Small intestine (tissue), 7 donors: ENCODE results near the gene HOXA6. TPM values are rescaled to one million over a fixed set of nuclear protein-coding genes. Genes with fewer than 3 reads are reported as not detected.
A peak's percentile ranks its signal among the peaks of the same experiment; 100 is the strongest.

Experiments
- DNase-seq, 2 donors: peaks; one replicate each; pipeline versions ENCODE4 v3.0.0 to v3.0.0-alpha.2; 2013
- FAIRE-seq: peaks from 2 replicates; lab custom pipeline; 2012; peaks lifted over from hg19 to GRCh38; lab: Jason Lieb, UNC
- H3K27ac ChIP-seq, 3 donors: one replicate each; pipeline ENCODE4 v1.5.1; 2013; ENCODE audit warnings: low read length in 2 of 3, mild to moderate bottlenecking in 2 of 3, control low read depth in 1 of 3, inconsistent platforms in 1 of 3, low read depth in 1 of 3, moderate library complexity in 1 of 3
- H3K27me3 ChIP-seq, 3 donors: one replicate each; pipeline ENCODE4 v1.6.1; 2013; ENCODE audit warnings: low read length in 3 of 3, inconsistent platforms in 1 of 3; ENCODE audit not compliant: control insufficient read depth in 3 of 3, insufficient read depth in 3 of 3
- H3K36me3 ChIP-seq, 3 donors: one replicate each; pipeline ENCODE4 v1.6.1; 2013; ENCODE audit warnings: low read length in 3 of 3, inconsistent platforms in 1 of 3, low read depth in 1 of 3, mild to moderate bottlenecking in 1 of 3, moderate library complexity in 1 of 3; ENCODE audit not compliant: control insufficient read depth in 3 of 3, insufficient read depth in 2 of 3
- H3K4me1 ChIP-seq, 3 donors: one replicate each; pipeline ENCODE4 v1.6.1; 2013; ENCODE audit warnings: low read length in 2 of 3, inconsistent platforms in 1 of 3, low read depth in 1 of 3, mild to moderate bottlenecking in 1 of 3, moderate library complexity in 1 of 3; ENCODE audit not compliant: control insufficient read depth in 3 of 3, insufficient read depth in 2 of 3
- H3K4me3 ChIP-seq, 3 donors: one replicate each; pipeline ENCODE4 v1.5.1; 2013; ENCODE audit warnings: low read length in 3 of 3, control low read depth in 1 of 3, inconsistent platforms in 1 of 3, low read depth in 1 of 3, mild to moderate bottlenecking in 1 of 3, moderate library complexity in 1 of 3
- H3K9me3 ChIP-seq, 2 donors: one replicate each; pipeline ENCODE4 v1.6.1; 2013; ENCODE audit warnings: low read depth in 1 of 2, low read length in 1 of 2; ENCODE audit not compliant: control insufficient read depth in 2 of 2, insufficient read depth in 1 of 2
- WGBS, 3 donors: extraction: QIAGEN DNeasy Blood & Tissue Kit; methylation state at CpG; one replicate each; pipeline ENCODE4 v1.1.7; 2013; 5-methylcytosine and 5-hydroxymethylcytosine counted together
- polyA plus RNA-seq, 4 donors: library from polyadenylated mRNA; stranded (reverse) in 3 of 4; unstranded in 1 of 4; fragments of 200-250 nt in 3 of 4; fragments of 120-200 nt in 1 of 4; gene quantifications; one replicate each; pipeline versions ENCODE4 v1.2.1 to v1.2.3, GENCODE V29; 2013
- donor health status: healthy with polysubstance abuse.
- donor health status: control.
- donor health status: control.
- donor health status: Bipolar disorder and iron deficiency.
- donor health status: healthy.

The HOXA6 gene
- polyA plus RNA-seq, 4 donors, result 0.46 to 29.7 (median 0.81) TPM; not detected in 1

DNA sequence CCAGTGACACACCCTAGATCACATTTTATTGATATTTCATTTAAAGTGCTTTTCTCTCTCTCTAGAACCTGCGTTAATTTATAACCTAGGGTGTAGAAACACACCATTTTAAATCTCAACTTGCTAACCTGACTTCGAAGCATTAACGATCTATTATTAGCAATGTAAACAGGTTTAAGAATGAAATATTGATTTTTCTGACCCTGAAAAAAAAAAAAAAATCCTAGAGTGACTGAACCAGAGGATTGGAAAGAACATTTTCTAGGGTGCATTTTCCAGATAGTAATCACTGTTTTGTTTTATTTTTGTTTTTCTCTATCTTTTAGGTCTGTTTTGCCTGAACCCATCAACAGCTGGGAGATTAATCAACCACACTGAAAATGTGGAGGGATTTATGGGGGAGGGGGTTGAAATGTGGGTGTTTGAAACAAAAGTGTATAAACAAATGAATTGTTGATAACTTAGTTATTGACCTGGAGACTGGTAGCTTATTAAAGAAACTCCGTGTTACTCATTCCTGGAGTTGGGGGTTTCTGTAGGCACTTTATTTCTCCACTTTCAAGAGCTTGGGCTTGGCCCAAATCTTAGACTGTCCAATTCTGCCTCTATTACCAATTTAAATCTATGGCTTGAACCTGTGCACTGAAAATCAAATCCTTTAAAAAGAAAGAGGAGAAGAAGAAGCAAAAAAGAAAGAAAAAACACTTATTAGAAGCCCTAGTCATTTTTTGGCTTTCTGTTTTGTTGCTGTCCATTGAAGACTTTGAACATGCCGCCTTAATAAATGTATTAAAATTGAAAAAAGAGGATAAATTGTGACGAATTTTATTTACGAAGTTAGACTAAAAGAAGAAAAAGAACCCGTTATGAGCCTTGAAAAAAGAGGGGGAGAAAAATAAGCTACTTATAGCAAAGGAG lies 47.9 kb downstream of the HOXA6 start:
- Histone ChIP-seq H3K27me3 (peaks cover 12 to 91% (median 12%) of the 10 kb centered on the region in 3 donors), H3K9me3 (no peaks in the 10 kb centered on the region), H3K36me3 (peaks cover 0 to 12% (median 0%) of the 10 kb centered on the region in 3 donors), H3K4me1 (peaks cover 2 to 13% (median 2%) of the 10 kb centered on the region in 3 donors), H3K27ac (peak overlapping the region in 2 of 3 donors; percentile 82 to 84), H3K4me3 (peak overlapping the region in 1 of 3 donors; percentile 81)
- FAIRE-seq (no peak), DNase-seq (peak in 1 of 2 donors; percentile 30)
- 49 to 56% (median 52%) methylated on average over 8 of the region's 8 CpGs for WGBS, 3 donors

- peak in 1 of 2 donors; percentile 79 for DNase-seq
- H3K27me3 ChIP-seq, result peaks cover 12 to 91% (median 13%) of the 10 kb centered on the region in 3 donors
- peak overlapping the region in 2 of 3 donors; percentile 82 to 84 for H3K27ac ChIP-seq
- peak overlapping the region; percentile 0 to 81 (median 36) for H3K4me3 ChIP-seq
- FAIRE-seq, result no peak
- 7 to 21% (median 18%) methylated on average over 38 of the region's 38 CpGs for WGBS, 3 donors
- H3K4me1 ChIP-seq, result peaks cover 2 to 13% (median 2%) of the 10 kb centered on the region in 3 donors
- H3K36me3 ChIP-seq, result peaks cover 0 to 12% (median 0%) of the 10 kb centered on the region in 3 donors
- no peaks in the 10 kb centered on the region for H3K9me3 ChIP-seq
Observed at GRCh38 chr7:27098578-27099451, 48.8 kb downstream of the HOXA6 start.

DNA sequence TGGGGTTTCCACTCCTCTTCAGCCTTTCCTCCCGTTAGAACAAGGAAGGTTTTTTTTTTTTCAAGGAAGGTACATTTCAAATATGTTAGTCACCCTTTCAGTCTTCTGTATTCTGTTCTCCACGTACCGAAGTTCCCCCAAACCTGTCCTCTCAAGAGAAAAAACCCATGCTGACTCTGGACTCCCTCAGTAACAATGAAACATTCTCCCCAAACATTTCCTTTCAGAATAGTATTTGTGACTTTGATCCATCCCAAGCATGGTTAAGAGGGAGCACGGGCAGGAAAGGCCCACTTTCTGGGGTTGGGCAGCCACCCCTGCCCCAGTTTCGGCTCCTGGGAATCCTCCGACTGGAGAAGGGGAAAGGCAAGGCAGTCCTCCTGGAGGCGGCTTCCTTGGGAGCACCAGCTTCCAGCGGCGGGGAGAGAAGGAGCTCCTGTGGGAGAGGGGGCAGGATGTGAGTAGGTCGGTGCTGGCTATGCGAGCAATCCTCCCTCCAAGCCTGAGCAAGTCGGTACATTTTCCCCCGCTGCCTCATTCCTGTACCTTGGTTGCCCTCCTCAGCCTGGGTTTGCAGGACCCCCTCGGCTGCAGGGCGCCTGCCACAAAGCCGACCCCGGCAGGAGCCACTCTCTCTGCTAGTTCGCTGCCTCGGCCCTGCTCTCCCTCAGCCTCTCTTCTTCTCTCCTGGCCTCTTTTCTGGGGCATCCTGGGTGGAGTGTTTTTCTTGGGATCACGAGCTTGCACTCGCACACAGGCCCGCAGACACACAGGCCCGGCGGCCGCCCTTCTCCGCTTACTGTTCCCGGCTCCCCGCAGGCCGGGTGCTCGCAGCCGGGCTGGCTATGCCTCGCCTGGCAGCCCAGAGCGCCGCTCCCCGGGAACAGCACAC lies 49.6 kb downstream of the HOXA6 start:
- Histone ChIP-seq H3K36me3 (peaks cover 0 to 12% (median 0%) of the 10 kb centered on the region in 3 donors), H3K27ac (peak overlapping the region; percentile 27 to 84 (median 82)), H3K4me1 (peaks cover 2 to 10% (median 2%) of the 10 kb centered on the region in 3 donors), H3K4me3 (peak overlapping the region; percentile 0 to 81 (median 36)), H3K9me3 (no peaks in the 10 kb centered on the region), H3K27me3 (peaks cover 8 to 89% (median 13%) of the 10 kb centered on the region in 3 donors)
- WGBS, 3 donors, result 19 to 25% (median 22%) methylated on average over 34 to 35 of the region's 35 CpGs
- FAIRE-seq, result no peak
- DNase-seq, result peak in 1 of 2 donors; percentile 72

- Histone ChIP-seq H3K27me3 (peaks cover 3 to 84% (median 13%) of the 10 kb centered on the region in 3 donors), H3K36me3 (peaks cover 0 to 12% (median 0%) of the 10 kb centered on the region in 3 donors), H3K4me3 (peak overlapping the region; percentile 78 to 98 (median 81)), H3K4me1 (peaks cover 2 to 10% (median 2%) of the 10 kb centered on the region in 3 donors), H3K9me3 (no peaks in the 10 kb centered on the region), H3K27ac (peak overlapping the region; percentile 14 to 92 (median 84))
- FAIRE-seq (no peak), DNase-seq (peak in 1 of 2 donors; percentile 62)
- 1 to 4% (median 2%) methylated on average over 36 to 41 of the region's 41 CpGs for WGBS, 3 donors
Observed at GRCh38 chr7:27096768-27097514, 50.6 kb downstream of the HOXA6 start.

GRCh38 chr7:27095897-27096767 lies 51.4 kb downstream of the HOXA6 start, which contains the start of gene HOXA1:
Gene HOXA1, minus strand, starts transcription at chr7:27096000. Its CDS starts 88 bp downstream, at chr7:27095912.
- Histone ChIP-seq H3K27ac (peak within 1 kb of the TSS; percentile 14 to 92 (median 84)), H3K4me1 (peaks cover 0 to 10% (median 2%) of the 10 kb centered on the region in 3 donors), H3K9me3 (no peaks in the 10 kb centered on the region), H3K4me3 (peak within 1 kb of the TSS; percentile 78 to 98 (median 81)), H3K36me3 (peaks cover 0 to 12% (median 0%) of the 10 kb centered on the region in 3 donors), H3K27me3 (peaks cover 3 to 78% (median 8%) of the 10 kb centered on the region in 3 donors)
- FAIRE-seq, result no peak
- peak; percentile 52 to 92 for DNase-seq
- 0 to 1% (median 0%) methylated on average over 60 to 68 of the region's 68 CpGs for WGBS, 3 donors
